Measurements from ENCODE around the gene GALNT10.

DNA sequence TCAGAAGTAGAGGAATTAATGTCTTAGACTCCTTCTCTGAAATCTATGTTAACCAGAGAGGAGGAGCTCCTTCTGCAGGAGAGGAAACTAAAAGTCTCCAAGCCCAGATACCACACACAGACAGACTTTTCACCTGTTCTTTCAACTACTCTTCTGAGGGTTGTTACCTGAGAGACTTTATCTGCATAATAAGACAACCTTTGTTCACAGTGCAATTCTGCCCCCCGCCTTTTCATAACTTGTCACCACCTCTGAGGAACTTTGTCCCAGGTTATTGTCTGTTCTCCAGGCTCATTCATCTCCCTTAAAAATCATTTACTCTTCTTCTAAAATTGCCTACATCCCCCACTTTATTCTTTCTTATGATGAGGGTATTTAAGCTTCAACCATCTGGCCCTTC, 9.4 kb upstream of the GALNT10 start:
- TF ChIP-seq EZH2 (IDR thresholded peaks at IDR 0.05) = no peak
- no peak for TF ChIP-seq SP1 (IDR thresholded peaks at IDR 0.05; ENCODE audit: low read depth)
- TF ChIP-seq POLR2A (IDR thresholded peaks at IDR 0.05; ENCODE audit: borderline replicate concordance, extremely low read depth, insufficient read depth, insufficient read length) = no peak
- TF ChIP-seq POLR2AphosphoS5 (IDR thresholded peaks at IDR 0.05; ENCODE audit: low read depth, low read length) = no peak

Data from HCT116 (cell line).